RWPE1 (cell line): ENCODE data around the gene ARL8A.
A peak's percentile ranks its signal among the peaks of the same experiment; 100 is the strongest.
"Not testable (repeated sequence)": the region's sequence is repeated elsewhere in the genome, so short reads cannot be mapped to it uniquely, and the experiment has no call there.

ENCODE experiments used
- CTCF ChIA-PET: fragments of 350-600 bp; sonication (Branson Sonifier 250); formaldehyde crosslinking; extraction: SDS; loops from one replicate; lab custom pipeline; 2021; lab: Yijun Ruan, JAX
- POLR2A ChIA-PET: fragments of 400-600 bp; formaldehyde crosslinking; extraction: SDS; loops from one replicate; lab custom pipeline; 2020; ENCODE audit warnings: antibody characterized with exemption; ENCODE audit not compliant: low non-redundant PET; lab: Yijun Ruan, JAX
- DNase-seq: peaks from one replicate; pipeline ENCODE4 v3.0.0; 2012; ENCODE audit warnings: low spot score
- H3K27ac ChIP-seq: fragments of 450-650 bp; 2 replicates; pipeline ENCODE4 v1.5.1; 2017
- CTCF ChIP-seq: fragments of 450-650 bp; conservative IDR thresholded peaks from 2 replicates; pipeline ENCODE4 v1.5.1; 2017; ENCODE audit warnings: low read depth, mild to moderate bottlenecking

The ARL8A gene

GRCh38 chr1:202144402-202145067, at the start of gene ARL8A:
TSS of gene ARL8A (minus strand) at chr1:202144737. CDS start at chr1:202144572, 165 bp downstream.
- ChIA-PET POLR2A (interaction anchor here (0.6 kb wide), 2 partner anchors 204 to 751 kb away, joined by 3 read pairs; partner anchors contain the start of gene PPP1R12B), CTCF (no interaction called here)
- DNase-seq, result peak; percentile 73
- peak within 1 kb of the TSS; percentile 81 for H3K27ac ChIP-seq
- no peak for TF ChIP-seq CTCF

- peak overlapping the region; percentile 39; the same call in 1 of the 2 replicates for H3K27ac ChIP-seq
- POLR2A ChIA-PET, result no interaction called here
Measured at GRCh38 chr1:202194328-202194648, 49.8 kb upstream of the ARL8A start.

GRCh38 chr1:202193614-202194327, 49.2 kb upstream of the ARL8A start, which contains the start of gene LGR6:
TSS of gene LGR6 (plus strand) at chr1:202193799. CDS start at chr1:202193990, 191 bp downstream.
- ChIA-PET CTCF (interaction anchor here (0.5 to 5.4 kb wide), 39 partner anchors 9 to 1046 kb away, joined by 3 to 52 read pairs (median 6); no protein-coding TSS in a partner anchor), POLR2A (interaction anchor here (0.5 kb wide), 1 partner anchor 25 kb away, joined by 3 read pairs; no protein-coding TSS in a partner anchor)
- peak; percentile 11; the same call in 1 of the 2 replicates for TF ChIP-seq CTCF
- H3K27ac ChIP-seq, result peak within 1 kb of the TSS; percentile 39
- DNase-seq, result no peak

More at GRCh38 chr1:202194328-202194648, 49.8 kb upstream of the ARL8A start:
- CTCF ChIA-PET, result interaction anchor here (0.5 to 5.4 kb wide), 15 partner anchors 8 to 299 kb away, joined by 3 to 52 read pairs (median 7); no protein-coding TSS in a partner anchor
- no peak for TF ChIP-seq CTCF
- DNase-seq, result no peak

GRCh38 chr1:202192770-202193613, 48.5 kb upstream of the ARL8A start:
- ChIA-PET POLR2A (interaction anchor here (0.5 to 0.6 kb wide), 3 partner anchors 26 to 180 kb away, joined by 3 read pairs; no protein-coding TSS in a partner anchor), CTCF (interaction anchor here (0.5 to 5.4 kb wide), 52 partner anchors 8 to 1047 kb away, joined by 3 to 52 read pairs (median 5); no protein-coding TSS in a partner anchor)
- H3K27ac ChIP-seq, result peak overlapping the region; percentile 39
- TF ChIP-seq CTCF, result peak; percentile 89
- peak; percentile 67 for DNase-seq

GRCh38 chr1:202191391-202191790, 46.9 kb upstream of the ARL8A start:
- DNase-seq, CTCF ChIA-PET, H3K27ac ChIP-seq, POLR2A ChIA-PET: not testable (repeated sequence)

- CTCF ChIA-PET, result interaction anchor here (0.6 to 2.4 kb wide), 37 partner anchors 10 to 556 kb away, joined by 3 to 46 read pairs (median 5); no protein-coding TSS in a partner anchor
- no peak for DNase-seq
- POLR2A ChIA-PET, result interaction anchor here (0.8 kb wide), 1 partner anchor 772 kb away, joined by 3 read pairs; no protein-coding TSS in a partner anchor
- TF ChIP-seq CTCF, result no peak
- no peak overlapping the region for H3K27ac ChIP-seq
Measured at GRCh38 chr1:202189918-202190715, 45.6 kb upstream of the ARL8A start.
